IgD-negative memory B cell (primary cell): ENCODE results near the gene ZNF648. TPM values are rescaled to one million over a fixed set of nuclear protein-coding genes. Genes with fewer than 3 reads are reported as not detected.
"Not testable (repeated sequence)": the region's sequence is repeated elsewhere in the genome, so short reads cannot be mapped to it uniquely, and the experiment has no call there.

Source experiments
- H3K27ac Mint-ChIP-seq, 3 donors: one replicate each; pipeline ENCODE4 v1.8.0; 2020 to 2022; ENCODE audit warnings: mild to moderate bottlenecking in 3 of 3, mixed read lengths in 3 of 3, moderate library complexity in 1 of 3
- H3K27me3 Mint-ChIP-seq: one replicate; pipeline ENCODE4 v1.8.0; 2021; ENCODE audit warnings: mixed read lengths
- H3K36me3 Mint-ChIP-seq: one replicate; pipeline ENCODE4 v1.8.0; 2020; ENCODE audit warnings: mild to moderate bottlenecking, mixed read lengths
- H3K4me1 Mint-ChIP-seq, 3 donors: one replicate each; pipeline ENCODE4 v1.8.0; 2020 to 2022; ENCODE audit warnings: mixed read lengths in 3 of 3, mild to moderate bottlenecking in 1 of 3
- H3K4me3 Mint-ChIP-seq, 4 donors: one replicate each; pipeline ENCODE4 v1.8.0; 2020 to 2022; ENCODE audit warnings: mild to moderate bottlenecking in 4 of 4, mixed read lengths in 4 of 4, moderate library complexity in 3 of 4
- H3K9me3 Mint-ChIP-seq, 3 donors: one replicate each; pipeline ENCODE4 v1.8.0; 2020 to 2021; ENCODE audit warnings: mixed read lengths in 3 of 3, mild to moderate bottlenecking in 1 of 3
- polyA plus RNA-seq: library from polyadenylated mRNA; unstranded; fragments of 300-500 nt; fragmentation: Illumina TruSeq; gene quantifications from one replicate; pipeline ENCODE4 v1.2.3, GENCODE V29; 2021

ZNF648 gene, protein sequence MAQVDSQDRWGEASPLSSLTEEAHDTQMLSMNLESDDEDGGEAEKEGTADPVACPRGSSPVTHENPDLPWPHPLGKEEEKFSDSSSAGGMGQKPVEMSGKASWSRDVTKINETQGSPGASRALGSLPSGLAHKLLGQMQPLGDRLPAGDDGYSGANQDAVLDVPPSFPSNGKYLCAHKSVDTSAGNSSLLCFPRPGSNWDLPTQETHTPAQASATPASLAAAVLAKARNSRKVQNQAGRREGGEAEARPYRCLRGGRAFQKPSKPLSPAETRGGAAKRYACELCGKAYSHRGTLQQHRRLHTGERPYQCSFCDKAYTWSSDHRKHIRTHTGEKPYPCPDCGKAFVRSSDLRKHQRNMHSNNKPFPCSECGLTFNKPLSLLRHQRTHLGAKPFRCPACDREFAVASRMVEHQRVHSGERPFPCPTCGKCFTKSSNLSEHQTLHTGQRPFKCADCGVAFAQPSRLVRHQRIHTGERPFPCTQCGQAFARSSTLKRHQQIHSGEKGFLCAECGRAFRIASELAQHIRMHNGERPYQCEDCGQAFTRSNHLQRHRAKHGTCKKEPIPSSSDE
- polyA plus RNA-seq: not detected

GRCh38 chr1:182061594-182061993, at the start of gene ZNF648:
Gene ZNF648 (minus strand): TSS chr1:182061712. CDS start chr1:182058010, 3,702 bp downstream.
- peaks cover 2% of the 10 kb centered on the region for H3K36me3 Mint-ChIP-seq
- H3K27ac Mint-ChIP-seq: no peak within 1 kb of the TSS
- peaks cover 44% of the 10 kb centered on the region for H3K27me3 Mint-ChIP-seq
- no peak within 1 kb of the TSS for H3K4me3 Mint-ChIP-seq
- H3K4me1 Mint-ChIP-seq: no peaks in the 10 kb centered on the region
- peaks cover 0 to 7% (median 4%) of the 10 kb centered on the region in 3 donors for H3K9me3 Mint-ChIP-seq

DNA sequence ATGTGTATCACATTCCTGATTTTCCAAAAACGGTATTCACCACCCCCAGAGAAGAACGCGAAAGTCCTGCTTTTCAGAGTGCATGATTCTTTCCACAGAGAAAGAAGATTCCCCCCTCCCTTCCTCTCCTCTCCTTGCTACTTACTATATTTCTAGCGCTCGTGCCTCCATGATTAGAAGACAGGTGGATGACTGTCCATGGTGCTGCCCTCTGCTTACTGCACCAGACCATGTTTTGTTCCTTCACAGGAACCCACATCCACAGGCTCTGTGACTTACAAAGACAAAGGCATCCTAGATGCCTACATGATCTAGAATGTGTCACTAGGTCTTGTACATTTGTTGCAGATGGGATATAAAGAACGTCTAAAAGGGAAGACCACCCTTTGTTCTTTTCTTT, 49.1 kb upstream of the ZNF648 start:
- Mint-ChIP-seq H3K36me3 (no peaks in the 10 kb centered on the region), H3K27ac (no peak overlapping the region), H3K9me3 (peaks cover 0 to 5% (median 4%) of the 10 kb centered on the region in 3 donors), H3K27me3 (peaks cover 22% of the 10 kb centered on the region), H3K4me3 (no peak overlapping the region), H3K4me1 (no peaks in the 10 kb centered on the region)

DNA sequence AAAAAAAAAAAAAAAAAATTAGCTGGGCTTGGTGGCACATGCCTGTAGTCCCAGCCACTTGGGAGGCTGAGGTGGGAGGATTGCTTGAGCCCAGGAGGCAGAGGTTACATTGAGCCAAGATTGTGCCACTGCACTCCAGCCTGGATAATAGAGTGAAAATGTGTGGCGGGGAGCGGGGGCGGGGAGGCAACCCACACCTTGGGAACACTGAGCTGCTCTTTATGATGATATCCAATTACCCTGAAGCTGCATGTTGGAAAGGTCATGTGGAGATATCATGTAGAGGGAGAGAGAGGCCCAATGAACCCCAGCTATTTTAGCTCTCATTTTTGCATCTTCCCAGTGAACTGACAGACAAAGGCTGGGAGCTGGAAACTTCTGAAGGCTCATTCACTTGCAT, 48.3 kb upstream of the ZNF648 start:
- H3K27me3 Mint-ChIP-seq: peaks cover 24% of the 10 kb centered on the region
- H3K27ac Mint-ChIP-seq: no peak overlapping the region

DNA sequence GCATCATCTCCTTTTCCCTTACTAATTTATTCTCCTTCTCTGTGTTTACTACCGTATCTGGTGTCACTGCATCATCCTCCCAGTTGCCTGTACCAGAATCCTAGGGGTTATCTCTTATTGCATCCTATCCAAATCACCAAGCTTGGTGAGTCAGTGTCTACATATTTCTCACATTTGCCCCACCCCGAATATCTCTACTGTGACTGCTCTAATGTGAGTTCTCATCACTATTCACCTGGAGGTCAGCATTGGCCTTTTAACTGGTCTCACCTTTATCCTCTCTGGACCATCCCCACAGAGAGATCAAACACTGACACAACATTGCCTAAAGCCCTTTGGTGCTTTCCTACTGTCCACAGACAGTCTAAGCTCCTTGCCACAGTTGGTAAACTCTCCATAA, 45.7 kb upstream of the ZNF648 start:
- Mint-ChIP-seq H3K27ac (no peak overlapping the region), H3K9me3 (peaks cover 0 to 7% (median 4%) of the 10 kb centered on the region in 3 donors), H3K27me3 (peaks cover 11% of the 10 kb centered on the region), H3K4me1 (no peaks in the 10 kb centered on the region), H3K4me3 (no peak overlapping the region), H3K36me3 (peaks cover 3% of the 10 kb centered on the region)

More for the DNA sequence above, 48.3 kb upstream of the ZNF648 start:
- no peaks in the 10 kb centered on the region for H3K4me1 Mint-ChIP-seq
- H3K9me3 Mint-ChIP-seq: peaks cover 0 to 5% (median 4%) of the 10 kb centered on the region in 3 donors
- H3K4me3 Mint-ChIP-seq: no peak overlapping the region
- peaks cover 2% of the 10 kb centered on the region for H3K36me3 Mint-ChIP-seq

DNA sequence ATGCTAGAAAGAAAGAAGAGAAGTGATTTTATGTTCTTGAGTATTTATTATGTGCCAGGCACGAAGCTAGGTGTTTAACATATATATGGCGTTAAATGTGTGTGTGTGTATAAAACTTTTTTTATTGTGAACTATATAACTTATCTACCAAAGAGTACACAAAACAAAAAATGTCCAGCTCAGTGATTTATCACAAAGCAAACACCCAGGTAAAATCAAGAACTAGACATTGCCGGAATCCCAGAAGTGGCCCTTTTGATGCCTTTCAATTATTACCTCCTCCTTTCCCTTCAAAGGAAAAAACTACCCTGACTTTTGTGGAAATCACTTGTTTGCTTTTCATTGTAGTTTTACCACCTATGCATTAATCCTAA, 40.5 kb upstream of the ZNF648 start:
- peaks cover 3% of the 10 kb centered on the region for H3K36me3 Mint-ChIP-seq
- no peak overlapping the region for H3K27ac Mint-ChIP-seq
- H3K4me1 Mint-ChIP-seq: no peaks in the 10 kb centered on the region
- H3K9me3 Mint-ChIP-seq: peaks cover 0 to 12% (median 3%) of the 10 kb centered on the region in 3 donors
- H3K27me3 Mint-ChIP-seq: peaks cover 9% of the 10 kb centered on the region
- H3K4me3 Mint-ChIP-seq: no peak overlapping the region

DNA sequence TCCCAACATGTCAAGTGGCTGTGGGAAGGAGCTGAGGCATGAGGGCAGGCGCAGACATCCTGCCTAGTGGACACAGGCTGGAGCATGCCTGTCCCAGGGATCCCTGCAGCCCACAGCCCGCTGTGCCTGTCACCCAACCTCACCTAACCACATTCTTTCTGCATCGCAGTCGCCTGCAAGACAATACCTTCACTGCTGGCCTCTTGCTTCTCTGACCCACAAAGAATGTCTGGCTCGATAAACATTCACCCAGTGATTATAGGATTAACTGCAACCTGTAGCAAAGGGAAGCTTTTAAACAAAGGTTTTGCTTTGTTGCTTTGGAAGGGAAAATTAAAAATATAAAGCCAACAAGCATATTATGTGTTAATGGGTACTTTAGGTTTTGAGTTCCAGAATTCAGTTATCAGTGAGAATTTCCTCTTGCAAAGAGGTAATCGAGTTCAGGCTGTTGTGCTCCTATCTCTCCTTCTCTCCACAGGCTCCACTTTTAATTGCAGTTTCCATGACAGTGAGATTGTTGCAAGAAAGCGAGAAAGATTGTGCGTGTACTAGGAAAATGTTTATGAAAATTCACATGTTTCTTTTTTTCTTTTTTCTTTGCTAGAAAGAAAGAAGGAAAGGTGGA, 40.0 kb upstream of the ZNF648 start:
- peaks cover 0 to 12% (median 3%) of the 10 kb centered on the region in 3 donors for H3K9me3 Mint-ChIP-seq
- peaks cover 3% of the 10 kb centered on the region for H3K36me3 Mint-ChIP-seq
- H3K27ac Mint-ChIP-seq: no peak overlapping the region
- no peak overlapping the region for H3K4me3 Mint-ChIP-seq
- H3K4me1 Mint-ChIP-seq: no peaks in the 10 kb centered on the region
- H3K27me3 Mint-ChIP-seq: peaks cover 9% of the 10 kb centered on the region

DNA sequence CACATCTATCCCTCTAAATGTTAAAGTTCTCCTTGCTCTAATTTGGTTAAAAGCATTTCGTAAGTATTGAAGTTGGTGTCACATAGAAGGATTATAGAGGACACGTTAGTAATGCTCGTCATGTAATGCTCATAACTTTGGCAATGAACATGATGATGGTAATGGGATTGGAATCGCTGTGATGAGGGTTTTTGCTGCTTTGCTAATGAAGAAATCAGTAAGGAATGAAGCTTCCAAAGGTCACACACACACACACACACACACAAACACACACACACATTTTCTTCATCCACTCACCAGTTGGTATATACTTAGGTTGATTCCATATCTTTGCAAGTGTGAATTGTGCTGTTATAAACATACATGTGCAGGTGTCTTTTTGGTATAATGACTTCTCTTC, 36.8 kb upstream of the ZNF648 start:
- peak overlapping the region in 1 of 3 donors; percentile 2 for H3K27ac Mint-ChIP-seq

DNA sequence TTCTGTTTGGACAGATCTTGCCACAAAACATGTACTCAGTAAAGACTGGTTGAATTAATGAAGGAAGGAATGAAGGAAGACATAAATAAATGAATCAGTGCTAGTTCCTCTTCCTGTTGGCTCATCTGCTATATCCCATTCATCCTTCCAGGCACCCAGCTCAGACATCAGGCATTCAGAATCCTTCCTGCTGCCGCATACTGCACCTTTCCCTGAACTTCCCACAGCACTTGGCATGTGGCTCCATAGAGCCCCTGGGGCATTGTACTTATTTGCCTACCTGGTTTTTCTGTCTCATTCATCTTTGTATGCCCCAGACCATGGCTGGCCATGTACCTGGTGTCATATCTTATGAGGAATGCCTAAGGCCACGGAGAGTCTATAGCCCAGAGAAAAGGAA, 34.4 kb upstream of the ZNF648 start:
- H3K4me3 Mint-ChIP-seq: no peak overlapping the region
- peaks cover 0 to 10% (median 3%) of the 10 kb centered on the region in 3 donors for H3K9me3 Mint-ChIP-seq
- H3K36me3 Mint-ChIP-seq: no peaks in the 10 kb centered on the region
- H3K27me3 Mint-ChIP-seq: peaks cover 10% of the 10 kb centered on the region
- H3K4me1 Mint-ChIP-seq: no peaks in the 10 kb centered on the region
- H3K27ac Mint-ChIP-seq: no peak overlapping the region

More for the DNA sequence above, 36.8 kb upstream of the ZNF648 start:
- no peak overlapping the region for H3K4me3 Mint-ChIP-seq
- no peaks in the 10 kb centered on the region for H3K4me1 Mint-ChIP-seq
- H3K27me3 Mint-ChIP-seq: peaks cover 10% of the 10 kb centered on the region
- H3K9me3 Mint-ChIP-seq: peaks cover 0 to 11% (median 3%) of the 10 kb centered on the region in 3 donors
- no peaks in the 10 kb centered on the region for H3K36me3 Mint-ChIP-seq

DNA sequence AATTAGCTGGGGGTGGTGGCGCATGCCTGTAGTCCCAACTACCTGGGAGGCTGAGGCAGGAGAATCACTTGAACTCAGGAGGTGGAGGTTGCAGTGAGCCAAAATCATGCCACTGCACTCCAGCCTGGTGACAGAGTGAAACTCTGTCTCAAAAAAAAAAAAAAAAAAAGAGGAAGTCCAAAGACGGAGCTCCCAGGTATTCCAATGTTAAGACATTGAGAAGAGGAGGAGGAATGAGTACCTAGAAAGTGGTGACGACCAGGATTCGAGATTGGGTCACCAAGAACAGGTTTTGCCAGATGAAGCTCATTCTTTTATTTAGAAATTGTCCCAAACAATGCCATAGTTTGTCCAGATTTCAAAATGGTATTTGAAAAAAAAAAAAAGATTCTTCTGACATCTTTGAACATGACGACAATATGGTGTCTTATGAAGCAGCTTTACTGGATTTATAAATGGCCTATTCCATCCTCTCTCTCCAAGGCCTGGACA, 33.0 kb upstream of the ZNF648 start:
- not testable (repeated sequence) for H3K27ac Mint-ChIP-seq, H3K36me3 Mint-ChIP-seq, H3K27me3 Mint-ChIP-seq, H3K4me3 Mint-ChIP-seq, H3K9me3 Mint-ChIP-seq, H3K4me1 Mint-ChIP-seq

DNA sequence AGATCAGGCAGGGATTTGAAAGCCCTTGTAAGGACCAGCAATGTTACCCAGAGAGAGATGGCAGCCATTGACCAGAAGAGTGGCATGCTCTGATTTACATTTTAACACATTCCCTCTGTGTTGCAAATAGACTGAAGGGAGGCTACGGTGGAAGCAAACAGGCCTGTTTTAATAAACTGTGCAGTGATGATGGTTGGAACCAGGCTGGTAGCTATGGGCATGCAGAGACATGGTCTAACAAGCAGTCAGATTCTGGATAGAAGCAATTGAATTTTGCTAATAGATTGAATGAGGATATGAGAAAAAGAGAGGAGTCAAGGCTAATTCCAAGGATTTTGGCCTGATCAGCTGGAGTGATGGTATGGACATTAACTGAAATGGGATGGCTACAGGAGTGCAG, 32.3 kb upstream of the ZNF648 start:
- no peaks in the 10 kb centered on the region for H3K4me1 Mint-ChIP-seq
- no peak overlapping the region for H3K4me3 Mint-ChIP-seq
- no peak overlapping the region for H3K27ac Mint-ChIP-seq
- no peaks in the 10 kb centered on the region for H3K36me3 Mint-ChIP-seq
- peaks cover 0 to 2% (median 0%) of the 10 kb centered on the region in 3 donors for H3K9me3 Mint-ChIP-seq
- H3K27me3 Mint-ChIP-seq: peaks cover 10% of the 10 kb centered on the region

GRCh38 chr1:182092336-182092735, 30.8 kb upstream of the ZNF648 start:
- Mint-ChIP-seq H3K27me3 (peaks cover 5% of the 10 kb centered on the region), H3K27ac (peak overlapping the region in 1 of 3 donors; percentile 2), H3K4me3 (no peak overlapping the region), H3K4me1 (no peaks in the 10 kb centered on the region), H3K9me3 (peaks cover 0 to under 1% (median 0%) of the 10 kb centered on the region in 3 donors), H3K36me3 (no peaks in the 10 kb centered on the region)

GRCh38 chr1:182091083-182091482, 29.6 kb upstream of the ZNF648 start:
- H3K9me3 Mint-ChIP-seq: no peaks in the 10 kb centered on the region
- H3K27me3 Mint-ChIP-seq: peaks cover 4% of the 10 kb centered on the region
- H3K36me3 Mint-ChIP-seq: no peaks in the 10 kb centered on the region
- H3K4me3 Mint-ChIP-seq: no peak overlapping the region
- no peak overlapping the region for H3K27ac Mint-ChIP-seq
- no peaks in the 10 kb centered on the region for H3K4me1 Mint-ChIP-seq

DNA sequence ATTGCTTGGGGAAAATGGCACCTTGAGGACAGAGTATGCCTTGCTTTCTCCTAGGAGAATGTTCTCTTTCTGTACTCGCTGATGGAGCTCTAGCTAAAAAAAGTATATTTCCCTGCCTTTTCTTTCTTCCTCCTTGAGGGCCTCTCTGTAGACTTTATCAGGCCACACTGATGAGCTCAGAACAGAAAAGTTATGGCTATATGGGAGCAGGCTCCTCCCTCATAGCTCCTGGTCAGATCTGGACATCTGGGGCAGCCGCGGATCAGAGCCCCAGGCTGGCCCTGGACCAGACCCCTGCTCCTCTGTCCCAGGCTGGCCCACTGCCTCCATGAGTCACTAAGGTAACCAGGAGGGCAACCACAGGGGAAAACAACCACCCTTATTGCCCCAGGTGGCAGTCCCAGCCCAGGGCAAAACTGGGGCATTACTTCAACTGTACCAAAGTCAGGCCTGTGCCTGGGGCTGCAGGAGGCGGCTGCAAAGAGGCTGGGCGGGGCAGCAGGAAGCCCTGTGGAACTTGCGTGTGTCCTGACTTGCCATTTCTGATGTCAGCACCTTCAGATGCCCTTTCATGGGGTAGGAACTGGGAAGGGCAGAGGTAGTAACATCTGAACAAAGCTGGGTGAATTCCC, 26.3 kb upstream of the ZNF648 start:
- Mint-ChIP-seq H3K36me3 (no peaks in the 10 kb centered on the region), H3K27ac (no peak overlapping the region), H3K27me3 (no peaks in the 10 kb centered on the region), H3K9me3 (no peaks in the 10 kb centered on the region), H3K4me1 (peaks cover 0 to 4% (median 0%) of the 10 kb centered on the region in 3 donors), H3K4me3 (no peak overlapping the region)

- Mint-ChIP-seq H3K36me3 (no peaks in the 10 kb centered on the region), H3K4me3 (no peak overlapping the region), H3K4me1 (peaks cover 0 to 4% (median 0%) of the 10 kb centered on the region in 3 donors), H3K9me3 (no peaks in the 10 kb centered on the region), H3K27me3 (peaks cover 2% of the 10 kb centered on the region), H3K27ac (no peak overlapping the region)
These were observed 25.8 kb upstream of the ZNF648 start for GRCh38 chr1:182087304-182087703.

DNA sequence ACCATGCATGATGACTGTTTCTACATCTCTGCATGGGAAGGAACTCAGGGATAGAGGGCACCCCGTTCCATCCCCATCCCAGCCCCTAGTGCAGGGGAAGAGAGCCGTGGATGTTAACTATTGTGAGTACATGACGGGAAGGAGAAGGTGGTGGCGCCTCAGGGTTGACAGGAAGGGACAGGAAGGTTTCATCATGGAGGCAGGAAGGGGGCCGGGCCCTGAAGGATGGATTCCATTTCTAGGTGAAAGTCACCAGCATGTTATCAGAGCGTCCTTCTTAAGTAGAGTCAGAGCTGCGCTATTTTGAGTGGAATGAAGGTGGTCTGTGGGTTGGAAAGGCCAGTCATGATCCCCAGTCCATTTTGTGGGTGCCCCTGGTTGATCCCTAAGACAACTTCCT, 25.1 kb upstream of the ZNF648 start:
- peaks cover 0 to 4% (median 0%) of the 10 kb centered on the region in 3 donors for H3K4me1 Mint-ChIP-seq
- H3K27ac Mint-ChIP-seq: no peak overlapping the region
- no peaks in the 10 kb centered on the region for H3K36me3 Mint-ChIP-seq
- no peaks in the 10 kb centered on the region for H3K9me3 Mint-ChIP-seq
- H3K27me3 Mint-ChIP-seq: peaks cover 2% of the 10 kb centered on the region
- no peak overlapping the region for H3K4me3 Mint-ChIP-seq
